Transverse colon (tissue), 4 donors: ENCODE measurements around the gene HABP2. TPM values are rescaled to one million over a fixed set of nuclear protein-coding genes. Genes with fewer than 3 reads are reported as not detected.

ENCODE experiments used
- DNase-seq: peaks from one replicate; pipeline ENCODE4 v3.0.0-alpha.2; 2019
- H3K27ac ChIP-seq, 4 donors: fragments of 200-600 bp; sonication (generic); 2 replicates each; pipeline ENCODE4 v1.5.1; 2016 to 2018; ENCODE audit warnings: inconsistent platforms in 4 of 4
- H3K27me3 ChIP-seq: fragments of 200-600 bp; sonication (generic); 2 replicates; pipeline ENCODE4 v1.5.1; 2017; ENCODE audit warnings: inconsistent platforms
- H3K36me3 ChIP-seq, 4 donors: fragments of 200-600 bp; sonication (generic); 2 replicates each; pipeline ENCODE4 v1.5.1; 2017 to 2019; ENCODE audit warnings: inconsistent platforms in 4 of 4
- H3K4me1 ChIP-seq, 4 donors: fragments of 200-600 bp; sonication (generic); 2 replicates each; pipeline ENCODE4 v1.5.1; 2017 to 2020; ENCODE audit warnings: inconsistent platforms in 4 of 4
- H3K4me3 ChIP-seq, 4 donors: fragments of 200-600 bp; sonication (generic); 1 replicate in 1 of 4; 2 replicates in 3 of 4; pipeline versions ENCODE4 v1.5.1 to v1.6.1; 2017 to 2019; ENCODE audit warnings: inconsistent platforms in 4 of 4
- H3K9me3 ChIP-seq, 2 donors: fragments of 200-600 bp; sonication (generic); 2 replicates each; pipeline ENCODE4 v1.5.1; 2017 to 2019; ENCODE audit warnings: inconsistent platforms in 2 of 2
- EP300 ChIP-seq: sonication (generic); formaldehyde crosslinking; IDR thresholded peaks from one replicate; pipeline ENCODE4 v1.6.1; 2017; ENCODE audit warnings: antibody characterized with exemption, low read depth
- POLR2A ChIP-seq: fragments of 450-650 bp; IDR thresholded peaks from one replicate; pipeline ENCODE4 v1.6.1; 2016; ENCODE audit warnings: antibody characterized with exemption, mild to moderate bottlenecking, moderate library complexity
- POLR2AphosphoS5 ChIP-seq, 3 donors: sonication (generic); formaldehyde crosslinking; IDR thresholded peaks; one replicate each; pipeline ENCODE4 v1.6.1; 2016; ENCODE audit warnings: antibody characterized with exemption in 3 of 3
- WGBS, 2 donors: methylation state at CpG; one replicate each; pipeline ENCODE4 v1.1.5; 2018; ENCODE audit warnings: low coverage in 1 of 2; 5-methylcytosine and 5-hydroxymethylcytosine counted together
- in situ Hi-C, 4 donors: fragments of 200-750 bp; cut with MboI; loops; one replicate each; pipeline versions ENCODE4 v1.15.0 to v1.15.1; 2017; ENCODE audit warnings: low sequenced_read_pairs in 3 of 4, low pct_ligation_motif_present in 1 of 4, low pct_unique_long_range_greater_than_20kb in 1 of 4
- intact Hi-C: fragments of 100-400 bp; cut with DNase I; formaldehyde crosslinking; loops from one replicate; pipeline ENCODE4 v1.15.1; 2023; ENCODE audit warnings: low total_unique reads
- total RNA-seq, 4 donors: library from RNA; depleted of rRNA; stranded (reverse); fragments of >200 nt; gene quantifications; one replicate each; pipeline ENCODE4 v1.1.0, GENCODE V29; 2016
- TF ChIP-seq, protein P1 (sequence below), 5 experiments: fragments of 200-600 bp in 3 of 5; fragments of 450-650 bp in 2 of 5; sonication (generic) in 3 of 5; IDR thresholded peaks; 1 replicate in 2 of 5; 2 replicates in 3 of 5; pipeline ENCODE4 v1.5.1; 2016 to 2017; ENCODE audit warnings: antibody characterized with exemption in 5 of 5, inconsistent platforms in 3 of 5, mild to moderate bottlenecking in 2 of 5, moderate library complexity in 1 of 5

HABP2 gene
- total RNA-seq, 4 donors from 2014 or later = not detected

DNA sequence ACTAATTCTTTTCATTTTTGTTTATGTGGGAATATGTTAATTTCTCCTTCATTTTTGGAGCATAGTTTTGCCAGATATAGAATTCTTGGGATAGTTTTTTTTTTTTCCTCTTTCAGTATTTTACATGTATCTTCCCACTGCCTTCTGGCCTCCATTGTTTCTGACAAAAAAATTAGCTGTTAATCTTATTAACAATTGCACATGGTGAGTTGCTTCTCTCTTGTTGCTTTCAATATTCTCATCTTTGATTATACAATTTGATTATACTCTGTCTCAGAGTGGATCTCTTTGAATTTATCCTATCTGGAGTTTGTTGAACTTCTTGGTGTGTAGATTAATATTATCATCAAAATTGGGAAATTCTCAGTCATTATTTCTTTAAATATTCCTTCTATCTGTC is 41.4 kb upstream of the HABP2 start:
- intact Hi-C loops = no loop called here
- Histone ChIP-seq H3K27me3 (peaks cover 3% of the 10 kb centered on the region), H3K27ac (no peak overlapping the region), H3K4me3 (no peak overlapping the region), H3K36me3 (no peaks in the 10 kb centered on the region), H3K9me3 (peaks cover 6 to 8% of the 10 kb centered on the region in 2 donors), H3K4me1 (no peaks in the 10 kb centered on the region)
- DNase-seq = no peak
- no peak for TF ChIP-seq EP300
- no peak for TF ChIP-seq POLR2A
- TF ChIP-seq, protein P1, sequence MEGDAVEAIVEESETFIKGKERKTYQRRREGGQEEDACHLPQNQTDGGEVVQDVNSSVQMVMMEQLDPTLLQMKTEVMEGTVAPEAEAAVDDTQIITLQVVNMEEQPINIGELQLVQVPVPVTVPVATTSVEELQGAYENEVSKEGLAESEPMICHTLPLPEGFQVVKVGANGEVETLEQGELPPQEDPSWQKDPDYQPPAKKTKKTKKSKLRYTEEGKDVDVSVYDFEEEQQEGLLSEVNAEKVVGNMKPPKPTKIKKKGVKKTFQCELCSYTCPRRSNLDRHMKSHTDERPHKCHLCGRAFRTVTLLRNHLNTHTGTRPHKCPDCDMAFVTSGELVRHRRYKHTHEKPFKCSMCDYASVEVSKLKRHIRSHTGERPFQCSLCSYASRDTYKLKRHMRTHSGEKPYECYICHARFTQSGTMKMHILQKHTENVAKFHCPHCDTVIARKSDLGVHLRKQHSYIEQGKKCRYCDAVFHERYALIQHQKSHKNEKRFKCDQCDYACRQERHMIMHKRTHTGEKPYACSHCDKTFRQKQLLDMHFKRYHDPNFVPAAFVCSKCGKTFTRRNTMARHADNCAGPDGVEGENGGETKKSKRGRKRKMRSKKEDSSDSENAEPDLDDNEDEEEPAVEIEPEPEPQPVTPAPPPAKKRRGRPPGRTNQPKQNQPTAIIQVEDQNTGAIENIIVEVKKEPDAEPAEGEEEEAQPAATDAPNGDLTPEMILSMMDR (IDR thresholded peaks at IDR 0.05) = no peak
- no peak for TF ChIP-seq POLR2AphosphoS5 (IDR thresholded peaks at IDR 0.05)
- in situ Hi-C loops = no loop called here

DNA sequence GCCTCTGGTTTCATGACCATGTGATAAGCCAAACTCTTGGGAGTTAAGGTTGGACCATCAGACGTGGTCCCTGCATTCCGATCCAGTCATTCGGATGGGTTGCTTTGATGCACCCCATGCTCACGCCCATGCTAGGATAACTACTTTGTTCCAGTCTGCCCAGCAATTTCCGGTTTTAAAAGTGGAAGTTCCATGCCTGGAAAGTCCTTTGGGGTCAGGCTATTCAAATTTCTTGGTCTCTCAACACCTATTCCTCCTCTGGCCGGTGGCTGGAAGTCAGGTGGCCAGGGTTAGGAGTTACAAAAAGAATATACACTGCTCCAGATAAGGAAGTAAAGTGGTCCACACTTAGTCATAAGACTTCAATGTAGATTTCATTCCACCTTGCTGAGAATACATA is 37.7 kb upstream of the HABP2 start:
- WGBS, 2 donors = 63% methylated on average over 6 of the region's 6 CpGs; no CpG with 5 or more reads in 1 of the 2 donors
- H3K9me3 ChIP-seq = peaks cover 6 to 8% of the 10 kb centered on the region in 2 donors
- H3K4me1 ChIP-seq = no peaks in the 10 kb centered on the region
- intact Hi-C loops (no loop called here), in situ Hi-C loops (no loop called here)
- DNase-seq = no peak
- TF ChIP-seq, protein P1 (IDR thresholded peaks at IDR 0.05) = no peak
- TF ChIP-seq POLR2A (no peak), POLR2AphosphoS5 (IDR thresholded peaks at IDR 0.05) (no peak), EP300 (no peak)
- no peak overlapping the region for H3K27ac ChIP-seq
- H3K27me3 ChIP-seq = no peaks in the 10 kb centered on the region
- no peaks in the 10 kb centered on the region for H3K36me3 ChIP-seq
- H3K4me3 ChIP-seq = no peak overlapping the region

DNA sequence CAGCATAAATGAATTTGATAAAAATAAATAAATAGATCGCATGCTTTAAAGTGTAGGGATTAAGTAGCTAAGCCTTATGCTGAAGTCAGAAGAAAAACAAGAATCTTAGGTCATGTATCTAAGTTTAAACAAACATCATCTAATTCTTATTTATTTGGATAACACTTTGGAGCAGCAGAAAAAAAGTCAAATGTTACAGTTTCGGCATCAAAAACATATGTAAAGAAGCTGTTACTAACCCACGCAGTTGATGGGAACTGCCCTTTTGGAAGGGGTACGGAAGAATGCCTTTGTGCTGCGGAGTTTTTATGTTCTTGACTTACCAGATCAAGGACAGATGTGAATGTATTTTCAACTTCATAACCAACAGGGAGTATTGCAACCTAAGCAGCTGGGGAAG is 37.3 kb upstream of the HABP2 start:
- in situ Hi-C loops = no loop called here
- H3K36me3 ChIP-seq = no peaks in the 10 kb centered on the region
- TF ChIP-seq POLR2A = no peak
- H3K27ac ChIP-seq = no peak overlapping the region
- 78 to 83% methylated on average over 5 of the region's 5 CpGs for WGBS, 2 donors
- H3K4me1 ChIP-seq = no peaks in the 10 kb centered on the region
- H3K9me3 ChIP-seq = peaks cover 6 to 8% of the 10 kb centered on the region in 2 donors
- H3K4me3 ChIP-seq = no peak overlapping the region
- no peak for DNase-seq
- intact Hi-C loops = no loop called here
- H3K27me3 ChIP-seq = no peaks in the 10 kb centered on the region

DNA sequence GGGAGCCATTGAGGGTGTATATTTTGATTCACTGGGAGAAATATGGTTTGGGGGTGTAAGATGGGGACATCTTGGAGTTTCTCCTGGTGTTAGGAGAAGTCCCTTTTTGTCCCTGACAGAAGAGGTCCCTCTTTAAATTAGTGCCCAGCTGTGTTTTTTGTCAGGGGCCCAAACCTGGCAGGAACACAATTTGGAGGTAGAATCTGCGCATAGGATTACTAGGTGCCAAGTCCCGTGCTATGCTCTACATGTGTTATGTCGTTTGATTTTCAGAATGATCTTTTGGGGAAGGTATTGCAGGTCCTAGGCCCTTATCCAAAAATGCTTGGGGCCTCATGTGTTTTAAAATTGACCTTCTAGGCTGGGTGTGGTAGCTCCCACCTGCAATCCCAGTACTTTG is 36.8 kb upstream of the HABP2 start:
- Histone ChIP-seq H3K9me3 (peaks cover 6 to 7% of the 10 kb centered on the region in 2 donors), H3K27me3 (no peaks in the 10 kb centered on the region), H3K36me3 (no peaks in the 10 kb centered on the region), H3K4me3 (no peak overlapping the region), H3K27ac (no peak overlapping the region), H3K4me1 (no peaks in the 10 kb centered on the region)
- intact Hi-C loops (no loop called here), in situ Hi-C loops (no loop called here)
- no peak for DNase-seq
- TF ChIP-seq POLR2AphosphoS5 (IDR thresholded peaks at IDR 0.05) (no peak), POLR2A (no peak), EP300 (no peak)
- TF ChIP-seq, protein P1 (IDR thresholded peaks at IDR 0.05) = no peak
- 93% methylated on average over 3 of the region's 3 CpGs; no CpG with 5 or more reads in 1 of the 2 donors for WGBS, 2 donors

GRCh38 chr10:113517165-113517900 is 35.5 kb upstream of the HABP2 start:
- TF ChIP-seq POLR2A (no peak), POLR2AphosphoS5 (IDR thresholded peaks at IDR 0.05) (no peak), EP300 (no peak)
- TF ChIP-seq, protein P1 (IDR thresholded peaks at IDR 0.05) = no peak
- Histone ChIP-seq H3K9me3 (no peaks in the 10 kb centered on the region), H3K27me3 (no peaks in the 10 kb centered on the region), H3K27ac (no peak overlapping the region), H3K4me1 (no peaks in the 10 kb centered on the region), H3K4me3 (no peak overlapping the region), H3K36me3 (no peaks in the 10 kb centered on the region)
- intact Hi-C loops (no loop called here), in situ Hi-C loops (no loop called here)
- WGBS, 2 donors = 92 to 100% methylated on average over 1 to 9 of the region's 10 CpGs
- no peak for DNase-seq
